Erythroblast (primary cell): ENCODE measurements around the gene PALLD.

Experiments
- GATA1 ChIP-seq: IDR thresholded peaks from 2 replicates; pipeline ENCODE4 v1.6.1; 2011; ENCODE audit warnings: low read depth, mild to moderate bottlenecking, control low read depth, low read length, moderate library complexity
- POLR2A ChIP-seq: IDR thresholded peaks from 2 replicates; pipeline ENCODE4 v1.6.1; 2011; ENCODE audit warnings: mild to moderate bottlenecking, low read length

- TF ChIP-seq POLR2A, result no peak
- TF ChIP-seq GATA1, result no peak
These were observed 263.2 kb downstream of the PALLD start for GRCh38 chr4:168759959-168760527.
